ENCODE measurements around the gene RDH13.

RDH13 gene

DNA sequence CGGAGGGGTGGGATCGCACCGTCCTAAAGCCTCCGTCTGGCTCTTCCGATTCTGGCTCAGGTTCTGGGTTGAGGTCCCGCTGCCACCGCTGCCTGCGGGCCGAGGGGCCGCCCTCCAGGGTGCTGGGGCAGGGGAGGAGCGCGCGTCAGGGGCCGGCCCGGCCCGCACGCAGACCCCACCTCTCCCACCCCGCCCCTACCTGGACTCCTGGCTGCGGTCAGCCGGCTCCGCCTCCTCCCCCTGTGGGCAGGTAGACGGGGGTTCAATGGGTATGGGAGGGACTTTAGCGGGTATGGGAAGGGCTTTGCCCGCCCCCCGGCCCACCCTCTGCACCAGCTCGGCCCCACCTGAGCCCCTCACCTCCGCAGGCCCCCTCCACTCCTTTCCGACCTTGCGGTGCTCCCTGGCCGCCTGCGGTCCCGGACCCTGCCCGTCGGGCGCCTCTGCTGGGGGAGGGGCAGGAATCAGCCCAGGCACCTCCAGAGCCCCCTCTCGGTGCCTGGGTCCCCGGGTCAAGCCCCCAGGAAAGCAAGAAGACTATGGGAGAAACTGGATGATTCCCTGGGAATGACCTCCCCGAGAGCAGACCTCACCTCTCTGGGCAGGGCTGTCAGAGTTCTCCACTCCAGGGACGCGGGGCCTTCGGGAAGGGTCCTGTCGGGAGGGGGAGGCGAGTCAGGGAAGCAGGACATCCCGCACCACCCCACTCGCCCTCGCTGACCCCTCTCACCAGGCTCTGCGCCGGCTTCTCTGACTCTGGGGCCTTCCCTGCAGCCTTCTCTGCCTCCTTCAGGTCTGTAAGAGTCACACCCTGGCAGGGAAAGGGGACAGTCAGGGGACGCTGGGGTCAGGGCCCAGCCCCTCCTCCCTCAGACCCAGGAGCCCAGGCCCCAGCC lies 29.7 kb upstream of the RDH13 start:
- no peak for DNase-seq (ENCODE audit: low read depth in 2 of 2)

- DNase-seq (ENCODE audit: low read depth in 2 of 2) = no peak
Observed at GRCh38 chr19:55091955-55092354, 29.0 kb upstream of the RDH13 start.

GRCh38 chr19:55091126-55091910 lies 28.4 kb upstream of the RDH13 start:
- DNase-seq (ENCODE audit: low read depth in 2 of 2) = no peak

- no peak for DNase-seq (ENCODE audit: low read depth in 2 of 2)
Observed at GRCh38 chr19:55090564-55090963, 27.6 kb upstream of the RDH13 start.

DNA sequence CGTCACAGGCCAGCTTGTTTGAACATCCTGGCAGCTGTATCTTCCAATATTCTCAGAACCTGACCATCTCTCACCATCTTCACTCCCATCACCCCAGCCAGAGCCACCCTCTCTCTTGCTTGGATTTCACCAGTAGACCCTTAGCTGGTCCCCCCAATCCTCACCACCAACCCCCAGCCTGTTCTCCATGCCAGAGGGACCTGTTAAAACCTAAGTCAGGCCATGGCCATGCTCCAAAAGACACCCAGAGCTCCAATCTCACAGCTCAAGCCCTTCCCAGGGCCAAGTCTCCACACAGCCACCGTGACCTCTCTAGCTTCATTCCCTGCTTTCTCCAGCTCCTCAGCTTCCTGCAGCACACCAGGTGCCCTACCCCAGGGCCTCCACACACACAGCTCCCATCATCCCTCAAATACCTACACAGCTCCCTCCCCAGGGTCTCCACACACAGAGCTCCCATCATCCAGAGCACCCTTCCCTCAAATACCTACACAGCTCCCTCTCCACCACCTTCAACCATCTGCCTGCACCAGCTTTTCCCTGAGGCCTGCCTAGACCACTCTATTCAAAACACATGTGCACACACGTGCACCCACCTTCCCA lies 26.5 kb upstream of the RDH13 start:
- no peak for DNase-seq (ENCODE audit: low read depth in 2 of 2)

GRCh38 chr19:55088543-55089341 lies 25.8 kb upstream of the RDH13 start:
- peak; percentile 77 to 80 for DNase-seq (ENCODE audit: low read depth in 2 of 2)

DNA sequence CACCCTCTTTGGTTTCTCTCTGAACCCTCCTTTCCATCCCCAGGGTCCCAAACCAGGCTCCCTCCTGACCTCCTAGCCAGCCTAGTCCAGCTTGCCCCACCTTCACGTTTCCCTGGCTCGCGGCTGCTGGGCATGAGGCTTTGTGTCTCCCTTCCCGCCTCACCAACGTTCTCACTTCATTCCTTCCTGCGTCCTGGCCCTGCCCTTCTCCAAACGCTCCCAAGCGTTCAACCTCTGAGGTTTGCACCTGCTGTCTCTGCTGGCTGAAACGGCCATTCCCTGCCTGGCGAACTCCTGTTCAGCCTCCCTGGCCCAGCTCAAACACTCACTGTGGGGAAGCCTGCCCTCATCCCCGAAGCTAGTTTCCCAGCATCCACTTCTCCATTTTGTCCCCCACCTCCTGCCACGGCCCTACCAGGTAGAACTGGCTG lies 25.1 kb upstream of the RDH13 start:
- no peak for DNase-seq (ENCODE audit: low read depth in 2 of 2)

DNA sequence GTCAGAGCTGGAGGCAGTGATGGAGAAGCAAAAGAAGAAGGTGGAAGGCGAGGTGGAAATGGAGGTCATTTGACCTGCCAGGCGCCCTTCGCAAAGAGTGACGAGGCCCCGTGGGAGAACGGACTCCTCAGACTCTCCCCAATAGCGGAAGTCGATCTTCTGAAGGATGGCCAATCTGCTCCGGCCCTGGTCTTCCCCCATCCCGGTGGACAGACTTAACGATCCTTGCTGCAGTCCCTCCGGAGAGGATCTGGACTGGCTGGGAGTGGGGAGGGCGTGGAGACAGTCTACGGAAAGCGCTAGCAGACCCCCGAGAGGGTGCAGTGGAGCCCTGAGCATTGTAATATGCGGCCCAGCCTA lies 24.6 kb upstream of the RDH13 start:
- DNase-seq (ENCODE audit: low read depth in 2 of 2) = no peak

- DNase-seq (ENCODE audit: low read depth in 2 of 2) = peak in 1 of 2 donors; percentile 50
Observed at GRCh38 chr19:55086730-55087541, 24.0 kb upstream of the RDH13 start.

GRCh38 chr19:55085923-55086715 lies 23.2 kb upstream of the RDH13 start:
- no peak for DNase-seq (ENCODE audit: low read depth in 2 of 2)

- DNase-seq (ENCODE audit: low read depth in 2 of 2) = no peak
Observed at GRCh38 chr19:55084416-55084815, 21.5 kb upstream of the RDH13 start.

- DNase-seq (ENCODE audit: low read depth in 2 of 2) = no peak
Observed at GRCh38 chr19:55083004-55083850, 20.3 kb upstream of the RDH13 start.

DNA sequence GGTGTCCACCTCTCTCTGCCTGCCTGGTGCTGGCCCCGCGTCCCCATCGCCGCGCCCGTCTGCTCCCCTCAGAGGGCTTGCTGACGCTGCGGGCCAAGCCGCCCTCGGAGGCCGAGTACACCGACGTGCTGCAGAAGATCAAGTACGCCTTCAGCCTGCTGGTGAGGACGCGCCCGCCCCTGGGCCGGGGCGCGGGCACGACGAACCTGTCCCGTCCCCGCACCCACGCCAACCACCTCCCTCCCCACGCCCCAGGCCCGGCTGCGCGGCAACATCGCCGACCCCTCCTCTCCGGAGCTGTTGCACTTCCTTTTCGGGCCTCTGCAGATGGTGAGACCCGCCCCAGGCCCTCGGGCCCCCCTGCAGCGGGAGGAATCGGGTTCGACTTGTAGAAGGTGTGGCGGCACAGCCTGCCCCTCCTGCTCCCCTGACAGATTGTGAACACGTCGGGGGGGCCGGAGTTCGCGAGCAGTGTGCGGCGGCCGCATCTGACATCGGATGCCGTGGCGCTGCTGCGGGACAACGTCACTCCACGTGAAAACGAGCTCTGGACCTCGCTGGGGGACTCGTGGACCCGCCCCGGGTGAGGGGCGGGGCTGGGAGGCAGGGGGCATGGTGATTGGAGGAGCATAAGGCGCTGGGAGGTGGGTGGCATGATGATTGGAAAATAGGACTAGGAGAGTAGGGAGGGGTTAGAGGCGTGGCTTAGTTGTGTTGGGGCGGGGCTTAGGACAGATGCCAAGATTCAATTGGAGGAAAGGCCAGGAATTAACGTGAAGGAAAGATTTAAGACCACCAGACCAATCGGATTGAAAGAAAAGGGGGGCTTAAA lies 19.3 kb upstream of the RDH13 start:
- DNase-seq (ENCODE audit: low read depth in 2 of 2) = peak; percentile 28 to 30

GRCh38 chr19:55081770-55082019 lies 18.7 kb upstream of the RDH13 start:
- no peak for DNase-seq (ENCODE audit: low read depth in 2 of 2)

- peak; percentile 80 for DNase-seq (ENCODE audit: low read depth in 2 of 2)
Observed at GRCh38 chr19:55080968-55081769, 18.2 kb upstream of the RDH13 start.

DNA sequence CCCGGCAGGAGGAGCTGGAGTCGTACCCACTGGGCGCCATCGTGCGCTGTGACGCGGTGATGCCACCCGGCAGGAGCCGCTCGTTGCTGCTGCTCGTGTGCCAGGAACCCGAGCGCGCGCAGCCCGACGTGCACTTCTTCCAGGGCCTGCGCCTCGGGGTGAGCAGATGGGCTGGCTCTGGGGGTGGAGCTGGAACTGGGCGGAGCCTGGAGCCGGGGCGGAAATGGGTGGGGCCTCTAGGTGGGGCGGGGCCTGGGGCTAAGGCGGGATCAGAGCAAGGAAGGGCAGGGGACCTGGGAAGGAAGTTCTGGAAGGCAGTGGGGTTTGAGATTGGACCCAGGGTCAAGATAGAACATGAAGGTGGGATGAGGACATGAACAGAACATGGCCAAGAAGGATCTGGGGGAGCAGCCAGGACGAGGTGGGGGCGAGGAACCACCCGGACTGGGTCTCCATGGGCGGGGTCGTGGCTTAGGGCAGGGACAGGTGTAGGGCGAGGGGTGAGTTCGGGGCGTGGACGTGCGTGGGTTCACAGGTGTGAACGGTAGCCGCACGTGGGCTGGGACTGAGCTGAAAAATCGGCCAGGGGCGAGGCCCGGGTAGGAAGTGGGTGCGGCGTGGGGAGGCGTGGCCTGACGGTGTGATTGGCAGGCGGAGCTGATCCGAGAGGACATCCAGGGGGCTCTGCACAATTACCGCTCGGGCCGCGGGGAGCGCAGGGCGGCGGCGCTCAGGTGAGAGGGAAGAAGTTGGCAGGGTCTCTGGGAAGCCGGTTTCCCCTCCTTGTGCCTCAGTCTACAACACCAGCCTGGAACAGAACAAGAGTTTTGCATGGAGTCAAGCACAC lies 17.4 kb upstream of the RDH13 start:
- peak; percentile 32 to 55 for DNase-seq (ENCODE audit: low read depth in 2 of 2)
